ENCODE data around the gene WASL.

The WASL gene

GRCh38 chr7:123665896-123666295 lies 82.9 kb downstream of the WASL start:
- DNase-seq (ENCODE audit: extremely low spot score), result no peak
- ChIA-PET CTCF (interaction anchor here (0.5 to 1.1 kb wide), 2 partner anchors 17 to 29 kb away, joined by 4 read pairs; no protein-coding TSS in a partner anchor), POLR2A (no interaction called here)
- TF ChIP-seq FOXA1 (IDR thresholded peaks at IDR 0.05) (no peak), FOXM1 (IDR thresholded peaks at IDR 0.05; ENCODE audit: borderline replicate concordance) (no peak), PKNOX1 (IDR thresholded peaks at IDR 0.05) (no peak), ZNF384 (IDR thresholded peaks at IDR 0.05) (no peak), FOXK2 (IDR thresholded peaks at IDR 0.05) (no peak), HDGF (IDR thresholded peaks at IDR 0.05; ENCODE audit: borderline replicate concordance) (no peak), ARNT (IDR thresholded peaks at IDR 0.05) (no peak), SUZ12 (IDR thresholded peaks at IDR 0.05) (no peak), BHLHE40 (IDR thresholded peaks at IDR 0.05; ENCODE audit: borderline replicate concordance) (no peak), NFRKB (IDR thresholded peaks at IDR 0.05) (no peak), SP1 (IDR thresholded peaks at IDR 0.05) (no peak), LEF1 (IDR thresholded peaks at IDR 0.05; ENCODE audit: borderline replicate concordance) (no peak), CTBP1 (IDR thresholded peaks at IDR 0.05; ENCODE audit: borderline replicate concordance) (no peak), TARDBP (IDR thresholded peaks at IDR 0.05) (no peak), ELF4 (IDR thresholded peaks at IDR 0.05) (no peak), L3MBTL2 (conservative IDR thresholded peaks at IDR 0.05) (no peak)

- ChIA-PET CTCF (interaction anchor here (0.5 kb wide), 2 partner anchors 26 to 28 kb away, joined by 3 to 4 read pairs; no protein-coding TSS in a partner anchor), POLR2A (no interaction called here)
- DNase-seq (ENCODE audit: extremely low spot score), result no peak
- TF ChIP-seq LEF1 (IDR thresholded peaks at IDR 0.05; ENCODE audit: borderline replicate concordance), result no peak
Measured at GRCh38 chr7:123665157-123665556, 83.6 kb downstream of the WASL start.

- CTCF ChIA-PET, result no interaction called here
- no peak for DNase-seq (ENCODE audit: extremely low spot score)
- POLR2A ChIA-PET, result no interaction called here
- no peak for TF ChIP-seq LEF1 (IDR thresholded peaks at IDR 0.05; ENCODE audit: borderline replicate concordance)
- no peak for TF ChIP-seq NFRKB (IDR thresholded peaks at IDR 0.05)
- TF ChIP-seq FOXK2 (IDR thresholded peaks at IDR 0.05), result no peak
- TF ChIP-seq ARNT (IDR thresholded peaks at IDR 0.05), result no peak
- no peak for TF ChIP-seq SUZ12 (IDR thresholded peaks at IDR 0.05)
- no peak for TF ChIP-seq TARDBP (IDR thresholded peaks at IDR 0.05)
- TF ChIP-seq CTBP1 (IDR thresholded peaks at IDR 0.05; ENCODE audit: borderline replicate concordance), result no peak
- TF ChIP-seq SP1 (IDR thresholded peaks at IDR 0.05), result no peak
- TF ChIP-seq ZNF384 (IDR thresholded peaks at IDR 0.05), result no peak
- no peak for TF ChIP-seq L3MBTL2 (conservative IDR thresholded peaks at IDR 0.05)
- TF ChIP-seq ELF4 (IDR thresholded peaks at IDR 0.05), result no peak
- TF ChIP-seq FOXA1 (IDR thresholded peaks at IDR 0.05), result no peak
- TF ChIP-seq HDGF (IDR thresholded peaks at IDR 0.05; ENCODE audit: borderline replicate concordance), result no peak
- no peak for TF ChIP-seq PKNOX1 (IDR thresholded peaks at IDR 0.05)
- TF ChIP-seq BHLHE40 (IDR thresholded peaks at IDR 0.05; ENCODE audit: borderline replicate concordance), result no peak
- no peak for TF ChIP-seq FOXM1 (IDR thresholded peaks at IDR 0.05; ENCODE audit: borderline replicate concordance)
Measured at GRCh38 chr7:123663200-123663599, 85.6 kb downstream of the WASL start.

GRCh38 chr7:123662755-123663154 lies 86.0 kb downstream of the WASL start:
- ChIA-PET POLR2A (no interaction called here), CTCF (interaction anchor here (0.7 to 1.5 kb wide), 2 partner anchors 184 to 210 kb away, joined by 3 to 5 read pairs; no protein-coding TSS in a partner anchor)
- no peak for TF ChIP-seq HDGF (IDR thresholded peaks at IDR 0.05; ENCODE audit: borderline replicate concordance)
- no peak for TF ChIP-seq NFRKB (IDR thresholded peaks at IDR 0.05)
- no peak for TF ChIP-seq L3MBTL2 (conservative IDR thresholded peaks at IDR 0.05)
- DNase-seq (ENCODE audit: extremely low spot score), result no peak

- no peak for TF ChIP-seq TARDBP (IDR thresholded peaks at IDR 0.05)
- no peak for TF ChIP-seq SUZ12 (IDR thresholded peaks at IDR 0.05)
- TF ChIP-seq FOXM1 (IDR thresholded peaks at IDR 0.05; ENCODE audit: borderline replicate concordance), result no peak
- no peak for TF ChIP-seq ELF4 (IDR thresholded peaks at IDR 0.05)
- no peak for TF ChIP-seq ARNT (IDR thresholded peaks at IDR 0.05)
- TF ChIP-seq CTBP1 (IDR thresholded peaks at IDR 0.05; ENCODE audit: borderline replicate concordance), result no peak
- TF ChIP-seq FOXK2 (IDR thresholded peaks at IDR 0.05), result no peak
- TF ChIP-seq NFRKB (IDR thresholded peaks at IDR 0.05), result no peak
- no peak for TF ChIP-seq FOXA1 (IDR thresholded peaks at IDR 0.05)
- no peak for TF ChIP-seq ZNF384 (IDR thresholded peaks at IDR 0.05)
- no peak for TF ChIP-seq LEF1 (IDR thresholded peaks at IDR 0.05; ENCODE audit: borderline replicate concordance)
- no peak for DNase-seq (ENCODE audit: extremely low spot score)
- ChIA-PET CTCF (interaction anchor here (0.7 to 1.5 kb wide), 2 partner anchors 184 to 210 kb away, joined by 3 to 5 read pairs; no protein-coding TSS in a partner anchor), POLR2A (no interaction called here)
Measured at GRCh38 chr7:123662293-123662692, 86.5 kb downstream of the WASL start.

- POLR2A ChIA-PET, result no interaction called here
- no peak for DNase-seq (ENCODE audit: extremely low spot score)
- no peak for TF ChIP-seq BHLHE40 (IDR thresholded peaks at IDR 0.05; ENCODE audit: borderline replicate concordance)
- no peak for TF ChIP-seq FOXK2 (IDR thresholded peaks at IDR 0.05)
- no peak for TF ChIP-seq TARDBP (IDR thresholded peaks at IDR 0.05)
- TF ChIP-seq LEF1 (IDR thresholded peaks at IDR 0.05; ENCODE audit: borderline replicate concordance), result no peak
- TF ChIP-seq SP1 (IDR thresholded peaks at IDR 0.05), result no peak
- CTCF ChIA-PET, result interaction anchor here (1.5 kb wide), 1 partner anchor 211 kb away, joined by 5 read pairs; no protein-coding TSS in a partner anchor
Measured at GRCh38 chr7:123661765-123662164, 87.0 kb downstream of the WASL start.

GRCh38 chr7:123660514-123661354 lies 88.1 kb downstream of the WASL start:
- no peak for DNase-seq (ENCODE audit: extremely low spot score)
- TF ChIP-seq ARNT (IDR thresholded peaks at IDR 0.05) (no peak), SP1 (IDR thresholded peaks at IDR 0.05) (no peak), TARDBP (IDR thresholded peaks at IDR 0.05) (no peak), CTBP1 (IDR thresholded peaks at IDR 0.05; ENCODE audit: borderline replicate concordance) (no peak), BHLHE40 (IDR thresholded peaks at IDR 0.05; ENCODE audit: borderline replicate concordance) (no peak), NFRKB (IDR thresholded peaks at IDR 0.05) (no peak)
- POLR2A ChIA-PET, result no interaction called here
- CTCF ChIA-PET, result no interaction called here

Measured in HEK293T (cell line).